Measurements from ENCODE around the gene ICE2.

DNA sequence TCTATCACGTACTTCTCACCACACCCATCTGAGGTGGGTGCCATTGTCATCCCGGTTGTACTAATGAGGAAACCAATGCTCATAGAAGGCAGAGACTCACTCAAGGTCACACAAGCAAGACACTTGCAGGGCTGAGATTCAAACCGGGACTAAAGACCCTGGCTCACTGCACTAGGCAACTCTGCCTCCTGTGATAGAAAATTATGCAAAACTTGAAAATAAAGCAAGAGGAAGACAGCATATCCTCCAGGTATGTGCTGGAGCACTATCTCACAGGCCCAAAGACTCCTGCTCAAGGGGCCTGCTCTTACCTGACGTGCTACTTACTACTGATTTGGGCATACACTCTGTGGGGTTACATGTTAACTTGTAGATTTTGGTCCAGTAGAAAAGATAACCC is 106.7 kb downstream of the ICE2 start:
- no peak for TF ChIP-seq ZNF274 (IDR thresholded peaks at IDR 0.05; ENCODE audit: low read depth, low read length)
- TF ChIP-seq YY1 (IDR thresholded peaks at IDR 0.05; ENCODE audit: insufficient read depth, insufficient read length), result no peak
- no peak for TF ChIP-seq SUZ12 (IDR thresholded peaks at IDR 0.05; ENCODE audit: extremely low read depth, insufficient read depth, insufficient read length)
